Aorta (tissue), 5 donors: ENCODE data around the gene TRMT2A. TPM values are rescaled to one million over a fixed set of nuclear protein-coding genes. Genes with fewer than 3 reads are reported as not detected.
"Not testable (repeated sequence)": the region's sequence is repeated elsewhere in the genome, so short reads cannot be mapped to it uniquely, and the experiment has no call there.

Experiments used
- ATAC-seq: fragments of 200-7000 bp; cut with Tn5 transposase; one replicate; pipeline ENCODE4 v1.9.1; 2022; ENCODE audit warnings: moderate library complexity; ENCODE audit not compliant: low FRiP score
- DNase-seq, 2 donors: peaks; one replicate each; pipeline ENCODE4 v3.0.0-alpha.2; 2020
- H3K27ac ChIP-seq, 2 donors: one replicate each; pipeline ENCODE4 v1.5.1; 2013; ENCODE audit warnings: low read length in 2 of 2, mild to moderate bottlenecking in 2 of 2, moderate library complexity in 2 of 2, control low read depth in 1 of 2, inconsistent platforms in 1 of 2, low read depth in 1 of 2
- H3K27me3 ChIP-seq, 2 donors: one replicate each; pipeline ENCODE4 v1.6.1; 2013; ENCODE audit warnings: control low read depth in 1 of 2, low read length in 1 of 2, mild to moderate bottlenecking in 1 of 2, moderate library complexity in 1 of 2; ENCODE audit not compliant: insufficient read depth in 2 of 2, control insufficient read depth in 1 of 2
- H3K36me3 ChIP-seq, 2 donors: one replicate each; pipeline ENCODE4 v1.6.1; 2013; ENCODE audit warnings: control low read depth in 1 of 2, low read length in 1 of 2, mild to moderate bottlenecking in 1 of 2; ENCODE audit not compliant: insufficient read depth in 2 of 2, control insufficient read depth in 1 of 2
- H3K4me1 ChIP-seq, 2 donors: one replicate each; pipeline ENCODE4 v1.6.1; 2013; ENCODE audit warnings: low read length in 2 of 2, control low read depth in 1 of 2, mild to moderate bottlenecking in 1 of 2, moderate library complexity in 1 of 2; ENCODE audit not compliant: insufficient read depth in 2 of 2, control insufficient read depth in 1 of 2
- H3K4me3 ChIP-seq, 2 donors: one replicate each; pipeline ENCODE4 v1.5.1; 2013; ENCODE audit warnings: low read length in 2 of 2, control low read depth in 1 of 2, mild to moderate bottlenecking in 1 of 2
- H3K9me3 ChIP-seq: one replicate; pipeline ENCODE4 v1.6.1; 2013; ENCODE audit warnings: mild to moderate bottlenecking, low read length; ENCODE audit not compliant: control insufficient read depth
- WGBS, 2 donors: extraction: QIAGEN DNeasy Blood & Tissue Kit; methylation state at CpG; one replicate each; pipeline ENCODE4 v1.1.7; 2013; 5-methylcytosine and 5-hydroxymethylcytosine counted together
- intact Hi-C, 2 donors: fragments of 100-400 bp; cut with DNase I; formaldehyde crosslinking; loops; one replicate each; pipeline versions ENCODE4 v1.14.2 to v1.15.0; 2022
- long read RNA-seq, 2 donors: library from polyadenylated mRNA; unstranded; transcript quantifications; one replicate each; pipeline ENCODE4 v2.0.0, GENCODE V29; 2020 to 2021
- polyA plus RNA-seq, 2 donors: library from polyadenylated mRNA; stranded (reverse); fragments of 200-250 nt; gene quantifications; one replicate each; pipeline ENCODE4 v1.2.3, GENCODE V29; 2013
- total RNA-seq, 2 donors: library from RNA; stranded (reverse); fragmentation: NEBNext Ultra II Directional; extraction: Animal tissue kit (Norgen Biotek cat#: 25700); gene quantifications; one replicate each; pipeline ENCODE4 v1.2.1, GENCODE V29; 2021
- donor health status: healthy with polysubstance abuse.
- donor health status: Bipolar disorder and iron deficiency.
- donor health status: DM: no; HTN: no; CAD: no.
- donor health status: DM: no; HTN: no; CAD: no.
- donor health status: DM: yes; HTN: yes; CAD: no.

Gene TRMT2A
- total RNA-seq (10 to 100 TPM; 42.5 to 49.8 TPM), polyA plus RNA-seq (100 to 1,000 TPM in 1 of 2 donors, 10 to 100 TPM in 1; 15.9 to 152 TPM)
- long read RNA-seq, donor 1, transcript TRMT2A-201 (12 exons, 2,964 nt) = major isoform, 56 of 113 reads
- long read RNA-seq, donor 1, transcript TRMT2A-202 (13 exons, 2,928 nt) = minor isoform, 18 of 113 reads
- long read RNA-seq, donor 1, partial matches to known transcripts = 5 of 113 reads
- long read RNA-seq, donor 1, other reads (novel, unspliced or antisense) = 34 of 113 reads
- long read RNA-seq, donor 2, transcript TRMT2A-201 (12 exons, 2,964 nt) = major isoform, 6 of 19 reads
- long read RNA-seq, donor 2, partial matches to known transcripts = 3 of 19 reads
- long read RNA-seq, donor 2, other reads (novel, unspliced or antisense) = 8 of 19 reads

- intact Hi-C loops = loop anchor here (2.0 to 5.0 kb wide), 2 partner anchors 35 to 36 kb away; partner anchors contain the start of gene DGCR8 (in 2 of the 2)
- DNase-seq (peak; percentile 99 to 100), ATAC-seq (peak; percentile 96)
- Histone ChIP-seq H3K36me3 (no peaks in the 10 kb centered on the region), H3K27me3 (no peaks in the 10 kb centered on the region), H3K9me3 (no peaks in the 10 kb centered on the region), H3K27ac (peak within 1 kb of the TSS in 1 of 2 donors; percentile 60), H3K4me1 (no peaks in the 10 kb centered on the region), H3K4me3 (peak within 1 kb of the TSS; percentile 65 to 75)
- 0 to 1% methylated on average over 83 to 88 of the region's 88 CpGs for WGBS, 2 donors
Measured at GRCh38 chr22:20116951-20117632, at the start of gene TRMT2A. Gene TRMT2A, minus strand, starts transcription at chr22:20117226. Its CDS starts 320 bp downstream, at chr22:20116906.

DNA sequence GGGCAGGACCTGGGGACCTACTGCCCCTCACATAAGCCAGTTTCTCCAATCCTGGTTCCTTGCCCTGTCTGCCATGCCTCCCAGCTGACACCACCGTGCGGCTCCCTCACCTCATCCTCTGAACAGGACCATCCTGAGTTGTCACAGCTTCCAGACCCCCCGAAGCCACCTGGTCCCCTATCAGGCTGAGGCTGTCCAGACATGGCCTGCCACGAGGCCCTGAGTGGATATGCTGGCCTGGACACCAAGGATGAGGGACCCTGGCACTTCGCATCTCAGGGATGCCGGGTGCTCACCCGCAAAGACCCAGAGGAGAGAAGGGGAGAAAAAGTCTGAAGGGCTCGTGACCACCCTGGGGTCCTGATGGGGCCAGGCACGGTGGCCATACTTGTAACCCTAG is 49.7 kb upstream of the TRMT2A start:
- Histone ChIP-seq H3K4me1 (no peaks in the 10 kb centered on the region), H3K4me3 (no peak overlapping the region), H3K9me3 (no peaks in the 10 kb centered on the region), H3K36me3 (no peaks in the 10 kb centered on the region), H3K27me3 (no peaks in the 10 kb centered on the region), H3K27ac (no peak overlapping the region)
- ATAC-seq (no peak), DNase-seq (no peak)
- intact Hi-C loops = no loop called here
- 93 to 95% methylated on average over 9 of the region's 9 CpGs for WGBS, 2 donors

DNA sequence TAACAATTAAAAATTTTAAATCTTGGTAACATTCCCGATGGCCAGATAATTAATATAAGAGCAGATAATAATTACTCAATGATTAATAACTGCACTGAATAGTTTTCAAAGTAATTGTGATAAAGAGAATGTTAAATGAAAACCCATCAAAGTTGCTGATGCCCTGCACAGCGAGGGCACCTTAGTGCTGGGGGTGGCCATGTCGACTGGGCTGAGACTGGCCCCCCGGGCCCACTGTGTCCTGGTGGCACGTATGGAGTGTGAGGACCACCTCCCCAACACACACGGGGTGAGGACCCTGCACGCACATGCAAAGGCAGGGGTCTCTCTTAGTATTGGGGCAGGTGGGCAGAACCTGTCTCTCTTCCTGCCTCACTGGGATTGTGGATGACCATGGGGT is 48.9 kb upstream of the TRMT2A start:
- WGBS, 2 donors = 84 to 91% methylated on average over 7 of the region's 7 CpGs
- DNase-seq = no peak
- Histone ChIP-seq H3K4me1 (no peaks in the 10 kb centered on the region), H3K9me3 (no peaks in the 10 kb centered on the region), H3K36me3 (no peaks in the 10 kb centered on the region), H3K27me3 (no peaks in the 10 kb centered on the region), H3K27ac (no peak overlapping the region), H3K4me3 (no peak overlapping the region)
- intact Hi-C loops = no loop called here
- ATAC-seq = no peak

DNA sequence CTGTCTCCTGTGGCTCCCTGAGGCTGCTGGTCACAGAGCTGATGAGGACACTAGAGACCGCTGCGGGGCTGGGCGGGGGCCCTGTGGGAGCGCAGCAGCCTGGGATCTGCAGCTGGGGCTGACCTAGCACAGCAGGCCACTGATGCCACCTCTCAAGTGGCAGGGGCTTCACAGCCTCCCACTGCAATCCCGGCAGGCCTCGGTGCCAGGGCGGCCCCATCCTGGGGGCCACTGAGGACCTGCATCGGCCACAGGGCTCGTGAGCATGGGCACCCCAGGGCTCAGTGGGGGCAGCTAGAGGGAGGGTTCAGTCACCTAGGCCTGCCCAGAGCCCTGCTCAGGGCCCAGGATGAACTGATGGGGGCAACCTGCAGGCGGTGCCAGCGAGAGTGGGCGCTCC is 48.4 kb upstream of the TRMT2A start:
- ATAC-seq = no peak
- H3K4me1 ChIP-seq = no peaks in the 10 kb centered on the region
- no peak for DNase-seq
- no peaks in the 10 kb centered on the region for H3K27me3 ChIP-seq
- no peak overlapping the region for H3K4me3 ChIP-seq
- H3K9me3 ChIP-seq = no peaks in the 10 kb centered on the region
- intact Hi-C loops = no loop called here
- 88 to 94% methylated on average over 12 of the region's 12 CpGs for WGBS, 2 donors
- no peak overlapping the region for H3K27ac ChIP-seq
- H3K36me3 ChIP-seq = no peaks in the 10 kb centered on the region

DNA sequence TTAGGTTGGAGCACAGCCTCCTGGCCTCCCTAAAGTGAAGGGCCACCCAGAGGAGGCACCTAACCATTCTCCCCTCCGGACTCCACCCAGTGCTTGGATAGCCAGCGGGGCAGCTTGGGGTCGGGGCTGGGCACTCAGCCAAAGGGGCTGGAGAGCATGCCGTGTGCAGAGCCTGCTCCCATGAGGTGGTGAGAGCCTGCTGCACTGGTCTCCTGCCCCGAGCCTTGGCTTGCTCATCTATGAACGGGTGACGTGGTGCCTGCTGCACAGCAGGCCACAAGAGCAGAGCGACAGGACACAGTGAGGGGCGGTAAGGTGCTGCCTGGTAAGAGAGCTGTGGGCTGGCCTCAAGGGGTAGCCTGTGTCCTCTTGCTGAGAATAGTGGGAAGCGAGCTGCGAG is 47.8 kb upstream of the TRMT2A start:
- ATAC-seq = no peak
- 50 to 58% methylated on average over 11 of the region's 11 CpGs for WGBS, 2 donors
- no peaks in the 10 kb centered on the region for H3K36me3 ChIP-seq
- no peaks in the 10 kb centered on the region for H3K9me3 ChIP-seq
- intact Hi-C loops = no loop called here
- no peak overlapping the region for H3K27ac ChIP-seq
- no peaks in the 10 kb centered on the region for H3K27me3 ChIP-seq
- no peak for DNase-seq
- no peak overlapping the region for H3K4me3 ChIP-seq
- H3K4me1 ChIP-seq = no peaks in the 10 kb centered on the region

DNA sequence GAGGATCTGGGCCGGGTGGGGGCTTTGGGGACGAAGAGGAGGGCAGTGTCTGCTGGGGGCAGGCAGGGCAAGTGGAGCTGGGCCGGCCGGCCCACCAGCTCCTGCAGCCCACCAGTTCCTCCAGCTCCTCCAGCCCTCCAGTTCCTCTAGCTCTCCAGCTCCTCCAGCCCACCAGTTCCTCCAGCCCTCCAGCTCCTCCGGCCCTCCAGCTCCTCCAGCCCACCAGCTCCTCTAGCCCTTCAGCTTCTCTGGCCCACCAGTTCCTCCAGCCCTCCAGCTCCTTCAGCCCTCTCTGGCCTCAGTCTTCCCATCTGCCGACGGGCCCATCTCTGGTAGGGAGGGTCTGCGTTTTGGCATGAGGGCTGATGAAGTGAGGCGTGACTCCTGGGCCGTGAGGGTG is 43.0 kb upstream of the TRMT2A start:
- WGBS, 2 donors = 88 to 91% methylated on average over 9 to 10 of the region's 10 CpGs
- Histone ChIP-seq H3K4me3 (no peak overlapping the region), H3K36me3 (no peaks in the 10 kb centered on the region), H3K27me3 (no peaks in the 10 kb centered on the region), H3K4me1 (no peaks in the 10 kb centered on the region), H3K9me3 (no peaks in the 10 kb centered on the region), H3K27ac (no peak overlapping the region)
- intact Hi-C loops = no loop called here
- ATAC-seq = no peak
- DNase-seq = no peak

DNA sequence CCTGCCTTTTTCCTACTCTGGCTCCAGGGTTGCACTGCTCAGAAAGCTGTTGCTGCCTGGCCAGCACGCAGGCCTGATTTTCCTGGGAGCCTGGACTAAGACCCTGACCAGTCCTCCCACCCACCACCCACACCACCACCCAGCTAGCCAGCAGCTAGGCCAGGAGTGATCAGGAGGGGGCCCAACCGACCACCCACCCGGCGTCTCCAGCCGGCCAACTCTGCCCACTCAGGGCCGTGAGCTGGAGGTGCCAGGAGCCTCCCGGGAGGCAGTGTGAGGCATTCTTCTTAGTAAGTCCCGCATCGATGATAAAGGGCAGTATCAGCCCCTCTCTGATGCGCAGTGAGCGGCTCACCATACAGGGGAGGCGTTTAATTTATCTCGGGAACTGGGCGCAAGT is 42.5 kb upstream of the TRMT2A start:
- intact Hi-C loops = loop anchor here in 1 of 2 donors (5.0 kb wide), 1 partner anchor 108 kb away; the partner anchor contains the start of gene RTN4R
- not testable (repeated sequence) for H3K4me1 ChIP-seq, H3K36me3 ChIP-seq, H3K27ac ChIP-seq, H3K9me3 ChIP-seq, H3K4me3 ChIP-seq, ATAC-seq, DNase-seq, H3K27me3 ChIP-seq
- WGBS, 2 donors = 83 to 89% methylated on average over 8 to 13 of the region's 14 CpGs

- Histone ChIP-seq H3K9me3 (no peaks in the 10 kb centered on the region), H3K27ac (no peak overlapping the region), H3K27me3 (no peaks in the 10 kb centered on the region), H3K36me3 (no peaks in the 10 kb centered on the region), H3K4me1 (no peaks in the 10 kb centered on the region), H3K4me3 (no peak overlapping the region)
- no peak for DNase-seq
- WGBS, 2 donors = 78 to 89% methylated on average over 9 of the region's 9 CpGs
- no peak for ATAC-seq
- intact Hi-C loops = loop anchor here in 1 of 2 donors (5.0 kb wide), 1 partner anchor 108 kb away; the partner anchor contains the start of gene RTN4R
Measured at GRCh38 chr22:20159076-20159475, 42.0 kb upstream of the TRMT2A start.
